Fibroblast of the aortic adventitia (primary cell): ENCODE measurements around the gene KYAT1. TPM values are rescaled to one million over a fixed set of nuclear protein-coding genes. Genes with fewer than 3 reads are reported as not detected.
"Not testable (repeated sequence)": the region's sequence is repeated elsewhere in the genome, so short reads cannot be mapped to it uniquely, and the experiment has no call there.

Source experiments
- DNase-seq: peaks from one replicate; pipeline ENCODE4 v3.0.0-alpha.2; 2010; ENCODE audit warnings: low read depth
- H3K4me3 ChIP-seq: 2 replicates; pipeline ENCODE4 v1.5.1; 2011; ENCODE audit warnings: low read depth, mild to moderate bottlenecking, control low read depth, low read length, moderate library complexity
- total RNA-seq: library from RNA; depleted of rRNA; stranded (reverse); fragments of >200 nt; gene quantifications from 2 replicates; pipeline ENCODE4 v1.2.3, GENCODE V29; 2012; ENCODE audit warnings: low replicate concordance
- TF ChIP-seq, protein P1 (sequence below): IDR thresholded peaks from 2 replicates; pipeline ENCODE4 v1.5.1; 2011; ENCODE audit warnings: mild to moderate bottlenecking, low read length, control low read depth, inconsistent platforms; ENCODE audit not compliant: insufficient read depth

KYAT1 gene
- total RNA-seq, 1 donor = 6.8 TPM

DNA sequence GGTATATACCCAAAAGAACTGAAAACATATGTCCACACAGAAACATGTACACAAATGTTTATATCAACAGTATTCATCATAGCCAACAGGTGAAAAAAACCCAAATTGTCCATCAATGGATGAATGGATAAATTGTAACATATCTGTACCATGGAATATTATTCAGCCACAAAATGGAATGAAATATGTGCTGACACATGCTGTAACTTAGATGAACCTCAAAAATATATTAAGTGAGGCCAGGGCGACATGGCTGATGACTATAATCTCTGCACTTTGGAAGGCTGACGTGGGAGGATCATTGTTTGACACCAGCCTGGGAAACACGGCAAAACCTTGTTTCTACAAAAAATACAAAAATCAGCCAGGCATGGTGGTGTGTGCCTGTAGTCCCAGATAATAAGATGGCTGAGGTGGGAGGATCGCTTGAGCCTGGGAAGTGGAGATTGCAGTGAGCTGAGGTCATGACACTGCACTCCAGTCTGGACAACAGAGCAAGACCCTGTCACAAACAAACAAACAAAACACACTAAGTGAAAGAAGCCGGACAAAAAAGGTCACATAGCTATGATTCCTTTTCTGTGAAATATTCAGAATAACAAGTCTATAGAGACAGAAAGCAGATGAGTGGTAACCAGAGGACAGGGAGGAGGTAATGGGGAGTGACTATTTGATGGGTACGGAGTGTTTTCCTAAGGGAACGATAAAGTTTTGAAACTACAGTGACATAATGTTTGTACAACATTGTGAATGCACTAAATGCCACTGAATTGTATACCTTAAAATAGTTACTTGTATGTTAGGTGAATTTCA, 11.4 kb downstream of the KYAT1 start:
- no peak for DNase-seq
- TF ChIP-seq, protein P1, sequence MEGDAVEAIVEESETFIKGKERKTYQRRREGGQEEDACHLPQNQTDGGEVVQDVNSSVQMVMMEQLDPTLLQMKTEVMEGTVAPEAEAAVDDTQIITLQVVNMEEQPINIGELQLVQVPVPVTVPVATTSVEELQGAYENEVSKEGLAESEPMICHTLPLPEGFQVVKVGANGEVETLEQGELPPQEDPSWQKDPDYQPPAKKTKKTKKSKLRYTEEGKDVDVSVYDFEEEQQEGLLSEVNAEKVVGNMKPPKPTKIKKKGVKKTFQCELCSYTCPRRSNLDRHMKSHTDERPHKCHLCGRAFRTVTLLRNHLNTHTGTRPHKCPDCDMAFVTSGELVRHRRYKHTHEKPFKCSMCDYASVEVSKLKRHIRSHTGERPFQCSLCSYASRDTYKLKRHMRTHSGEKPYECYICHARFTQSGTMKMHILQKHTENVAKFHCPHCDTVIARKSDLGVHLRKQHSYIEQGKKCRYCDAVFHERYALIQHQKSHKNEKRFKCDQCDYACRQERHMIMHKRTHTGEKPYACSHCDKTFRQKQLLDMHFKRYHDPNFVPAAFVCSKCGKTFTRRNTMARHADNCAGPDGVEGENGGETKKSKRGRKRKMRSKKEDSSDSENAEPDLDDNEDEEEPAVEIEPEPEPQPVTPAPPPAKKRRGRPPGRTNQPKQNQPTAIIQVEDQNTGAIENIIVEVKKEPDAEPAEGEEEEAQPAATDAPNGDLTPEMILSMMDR = no peak
- H3K4me3 ChIP-seq = no peak overlapping the region

DNA sequence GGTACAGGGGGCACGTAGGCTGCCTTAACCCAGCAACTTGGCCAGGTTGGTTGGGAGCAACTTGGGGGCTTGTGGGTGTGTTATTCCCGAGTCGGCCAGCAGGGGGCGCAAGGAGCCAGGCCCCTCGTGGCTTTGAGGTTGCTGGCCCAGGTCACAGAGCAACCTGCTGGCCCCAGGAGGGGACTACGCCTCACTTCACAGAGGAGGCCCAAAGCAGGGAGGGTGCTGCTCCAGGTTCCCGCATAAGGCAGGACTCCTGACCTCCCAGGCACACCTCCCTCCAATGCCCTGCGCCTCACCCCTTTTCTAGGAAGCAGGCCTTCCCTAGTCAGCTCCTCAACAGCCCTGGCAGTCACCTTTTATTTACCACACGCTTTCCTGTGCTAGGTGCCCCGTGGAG, 18.1 kb downstream of the KYAT1 start:
- no peak overlapping the region for H3K4me3 ChIP-seq
- DNase-seq = peak; percentile 62
- TF ChIP-seq, protein P1 = peak; percentile 92

DNA sequence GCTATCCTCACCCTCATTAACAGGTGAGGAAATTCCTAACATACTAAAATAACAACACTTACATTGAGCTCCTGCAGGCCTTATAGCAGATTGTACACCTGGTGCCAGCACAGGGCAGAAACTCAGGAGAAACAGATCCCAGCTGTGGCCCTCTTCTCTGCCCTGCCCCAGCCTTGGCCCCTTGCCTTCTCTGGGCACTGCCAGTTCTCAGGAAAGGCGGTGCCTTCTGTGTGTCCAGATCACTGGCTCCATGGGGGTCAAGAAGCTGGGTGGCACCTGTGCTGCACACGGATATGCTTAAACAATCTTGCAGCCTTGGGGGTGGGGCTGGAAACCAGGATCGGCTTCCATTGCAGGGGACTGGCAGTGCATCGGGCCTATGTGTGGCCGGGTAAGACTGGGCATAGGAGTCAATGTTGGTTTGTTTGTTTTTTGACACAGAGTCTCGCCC, 19.3 kb downstream of the KYAT1 start:
- H3K4me3 ChIP-seq = no peak overlapping the region
- DNase-seq = no peak
- TF ChIP-seq, protein P1 = no peak

DNA sequence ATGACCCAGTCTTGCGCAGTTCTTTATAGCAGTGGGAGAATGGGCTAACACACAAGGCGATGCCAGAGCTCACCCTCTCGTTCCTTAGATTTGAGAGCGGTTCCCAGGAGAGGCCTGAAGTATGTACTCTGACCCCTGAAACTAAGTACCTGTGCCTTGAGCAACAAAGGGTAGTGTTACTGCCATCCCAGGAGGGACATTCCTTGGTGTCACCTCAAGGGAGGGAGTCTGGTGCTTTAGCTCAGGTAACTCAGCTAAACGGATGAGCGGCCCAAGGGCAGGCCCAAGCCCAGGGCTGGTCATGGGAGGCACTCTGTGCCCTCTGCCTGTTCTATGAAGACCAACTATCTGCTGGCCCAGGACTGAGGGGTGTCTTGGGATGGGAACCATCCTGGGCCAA, 20.2 kb downstream of the KYAT1 start:
- TF ChIP-seq, protein P1 = no peak

DNA sequence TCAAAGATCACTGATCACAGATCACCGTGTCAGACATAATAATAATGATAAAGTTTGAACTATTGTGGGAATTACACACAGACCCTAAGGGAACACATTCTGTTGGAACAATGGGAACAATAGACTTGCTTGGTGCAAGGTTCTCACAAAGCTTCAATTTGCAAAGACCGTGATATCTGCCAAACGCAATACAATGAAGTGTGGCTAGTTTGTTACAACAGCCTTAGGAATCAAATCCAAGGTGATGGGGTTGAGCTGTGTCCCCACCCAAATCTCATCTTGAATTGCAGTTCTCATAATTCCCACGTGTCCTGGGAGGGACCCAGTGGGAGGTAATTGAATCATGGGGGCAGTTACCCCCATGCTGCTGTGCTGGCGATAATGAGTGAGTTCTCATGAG, 20.8 kb downstream of the KYAT1 start:
- TF ChIP-seq, protein P1 = no peak
- no peak overlapping the region for H3K4me3 ChIP-seq
- DNase-seq = no peak

More for the DNA sequence above, 20.2 kb downstream of the KYAT1 start:
- H3K4me3 ChIP-seq = no peak overlapping the region
- DNase-seq = no peak

DNA sequence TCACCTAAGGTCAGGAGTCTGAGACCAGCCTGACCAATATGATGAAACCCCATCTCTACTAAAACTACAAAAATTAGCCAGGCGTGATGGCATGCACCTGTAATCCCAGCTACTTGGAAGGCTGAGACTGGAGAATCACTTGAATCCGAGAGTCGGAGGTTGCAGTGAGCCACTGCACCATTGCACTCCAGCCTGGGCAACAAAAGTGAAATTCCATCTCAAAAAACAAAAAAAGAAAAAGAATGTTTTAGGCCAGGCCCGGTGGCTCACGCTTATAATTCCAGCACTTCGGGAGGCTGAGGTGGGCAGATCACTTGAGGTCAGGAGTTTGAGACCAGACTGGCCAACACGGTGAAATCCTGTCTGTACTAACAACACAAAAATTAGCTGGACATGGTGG, 23.3 kb downstream of the KYAT1 start:
- not testable (repeated sequence) for DNase-seq, H3K4me3 ChIP-seq

DNA sequence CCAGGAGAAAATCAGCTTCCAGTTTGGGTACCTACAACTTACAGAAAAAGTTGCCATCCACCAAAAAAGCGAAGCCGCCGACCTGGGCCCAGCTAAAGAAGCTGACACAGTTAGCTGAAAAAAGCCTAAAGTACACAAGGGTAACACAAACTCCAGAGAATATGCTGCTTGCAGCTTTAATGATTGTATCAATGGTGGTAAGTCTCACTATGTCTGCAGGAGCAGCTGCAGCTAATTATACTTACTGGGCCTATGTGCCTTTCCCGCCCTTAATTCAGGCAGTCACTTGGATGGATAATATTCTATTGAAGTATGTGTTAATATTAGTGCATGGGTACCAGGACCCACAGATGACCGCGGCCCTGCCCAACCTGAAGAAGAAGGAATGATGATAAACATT, 27.3 kb downstream of the KYAT1 start:
- H3K4me3 ChIP-seq, DNase-seq: not testable (repeated sequence)

DNA sequence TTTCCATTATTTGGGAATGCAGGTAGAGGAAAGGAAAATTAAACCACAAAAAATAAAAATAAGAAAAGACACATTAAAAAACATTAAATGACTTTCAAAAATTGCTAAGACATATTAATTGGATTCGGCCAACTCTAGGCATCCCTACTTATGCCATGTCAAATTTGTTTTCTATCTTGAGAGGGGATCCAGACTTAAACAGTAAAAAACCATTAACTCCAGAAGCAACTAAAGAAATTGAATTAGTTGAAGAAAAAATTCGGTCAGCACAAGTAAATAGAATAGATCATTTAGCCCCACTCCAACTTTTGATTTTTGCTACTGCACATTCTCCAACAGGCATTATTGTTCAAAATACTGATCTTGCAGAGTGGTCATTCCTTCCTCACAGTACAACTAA, 29.1 kb downstream of the KYAT1 start:
- not testable (repeated sequence) for H3K4me3 ChIP-seq, DNase-seq
